IMR-90 (cell line): ENCODE measurements around the gene NTF3. TPM values are rescaled to one million over a fixed set of nuclear protein-coding genes. Genes with fewer than 3 reads are reported as not detected.

Experiments used
- ATAC-seq: fragments of 200-7000 bp; cut with Tn5 transposase; 2 replicates; pipeline ENCODE4 v1.9.1; 2020; ENCODE audit warnings: low read depth, mild to moderate bottlenecking, moderate library complexity
- BruUV-seq: library from RNA; stranded (reverse); fragments of 400-500 nt; replicated peaks from 2 replicates; lab custom pipeline; 2021; lab: Mats Ljungman, UMichigan
- CTCF ChIA-PET: fragments of 300-600 bp; formaldehyde crosslinking; extraction: SDS; loops from one replicate; lab custom pipeline; 2021; ENCODE audit warnings: antibody characterized with exemption; lab: Yijun Ruan, JAX
- POLR2A ChIA-PET: fragments of 300-600 bp; sonication (Branson Sonifier 250); formaldehyde crosslinking; loops from one replicate; lab custom pipeline; 2022; ENCODE audit warnings: antibody characterized with exemption; ENCODE audit not compliant: unreplicated experiment; lab: Charles Lee
- DNase-seq: peaks from one replicate; pipeline ENCODE4 v3.0.0; 2013
- H2AFZ ChIP-seq: replicated peaks from 2 replicates; pipeline ENCODE3; 2013; ENCODE audit warnings: low read length, mild to moderate bottlenecking; ENCODE audit not compliant: poor library complexity
- H2AK5ac ChIP-seq: 2 replicates; pipeline ENCODE4 v1.6.1; 2013; ENCODE audit warnings: low read depth, low read length, inconsistent platforms
- H2AK9ac ChIP-seq: replicated peaks from 2 replicates; pipeline ENCODE3; 2013; ENCODE audit warnings: mild to moderate bottlenecking, low read depth, low read length, moderate library complexity; ENCODE audit not compliant: poor library complexity
- H2BK120ac ChIP-seq: 2 replicates; pipeline ENCODE4 v1.6.1; 2013; ENCODE audit warnings: low read depth, low read length, inconsistent platforms
- H2BK15ac ChIP-seq: 3 replicates; pipeline ENCODE4 v1.6.1; 2013; ENCODE audit warnings: low read depth, low read length, inconsistent platforms
- H2BK20ac ChIP-seq: 2 replicates; pipeline ENCODE4 v1.6.1; 2013; ENCODE audit warnings: low read depth, mild to moderate bottlenecking, inconsistent platforms, low read length, moderate library complexity
- H2BK5ac ChIP-seq: 2 replicates; pipeline ENCODE4 v1.6.1; 2013; ENCODE audit warnings: mild to moderate bottlenecking, low read depth, low read length, inconsistent platforms; ENCODE audit not compliant: poor library complexity, severe bottlenecking
- H3K14ac ChIP-seq: replicated peaks from 2 replicates; pipeline ENCODE4 v1.6.1; 2013; ENCODE audit warnings: low read depth, low read length, inconsistent platforms
- H3K18ac ChIP-seq: 2 replicates; pipeline ENCODE4 v1.6.1; 2013; ENCODE audit warnings: low read depth, low read length, control low read depth
- H3K23ac ChIP-seq: 2 replicates; pipeline ENCODE4 v1.6.1; 2013; ENCODE audit warnings: low read depth, low read length, inconsistent platforms
- H3K27ac ChIP-seq: 2 replicates; pipeline ENCODE4 v1.5.1; 2013; ENCODE audit warnings: mild to moderate bottlenecking, control low read depth, low read length; ENCODE audit not compliant: insufficient read depth
- H3K27me3 ChIP-seq: 2 replicates; pipeline ENCODE4 v1.6.1; 2013; ENCODE audit warnings: low read length; ENCODE audit not compliant: control insufficient read depth, insufficient read depth
- H3K36me3 ChIP-seq: 2 replicates; pipeline ENCODE4 v1.6.1; 2013; ENCODE audit warnings: low read length, mixed read lengths; ENCODE audit not compliant: control insufficient read depth, insufficient read depth
- H3K4ac ChIP-seq: 2 replicates; pipeline ENCODE4 v1.6.1; 2013; ENCODE audit warnings: low read depth, low read length, inconsistent platforms
- H3K4me1 ChIP-seq: 2 replicates; pipeline ENCODE4 v1.6.1; 2013; ENCODE audit warnings: low read length, mixed read lengths; ENCODE audit not compliant: control insufficient read depth, insufficient read depth
- H3K4me2 ChIP-seq: 2 replicates; pipeline ENCODE4 v1.6.1; 2013; ENCODE audit warnings: low read depth, mild to moderate bottlenecking, control low read depth, low read length, moderate library complexity
- H3K4me3 ChIP-seq: 2 replicates; pipeline ENCODE4 v1.5.1; 2013; ENCODE audit warnings: low read depth, mild to moderate bottlenecking, control low read depth, low read length, moderate library complexity; ENCODE audit not compliant: insufficient read depth
- H3K56ac ChIP-seq: 2 replicates; pipeline ENCODE4 v1.6.1; 2013; ENCODE audit warnings: low read length, inconsistent platforms; ENCODE audit not compliant: insufficient read depth; ENCODE audit errors: extremely low read depth
- H3K79me1 ChIP-seq, 2 experiments: 2 replicates each; pipeline ENCODE4 v1.6.1; 2013; ENCODE audit warnings: low read length in 2 of 2, inconsistent platforms in 1 of 2, low read depth in 1 of 2
- H3K9ac ChIP-seq: 2 replicates; pipeline ENCODE4 v1.6.1; 2013; ENCODE audit warnings: low read depth, low read length, control low read depth
- H3K9me1 ChIP-seq: 2 replicates; pipeline ENCODE4 v1.6.1; 2013; ENCODE audit warnings: low read length, inconsistent platforms; ENCODE audit not compliant: insufficient read depth
- H3K9me3 ChIP-seq: 2 replicates; pipeline ENCODE4 v1.6.1; 2013; ENCODE audit warnings: low read length; ENCODE audit not compliant: control insufficient read depth, insufficient read depth
- H4K20me1 ChIP-seq: 2 replicates; pipeline ENCODE4 v1.6.1; 2013; ENCODE audit warnings: low read length, inconsistent platforms; ENCODE audit not compliant: insufficient read depth
- H4K5ac ChIP-seq: 2 replicates; pipeline ENCODE4 v1.6.1; 2013; ENCODE audit warnings: mild to moderate bottlenecking, low read depth, low read length, control low read depth
- H4K8ac ChIP-seq, 2 experiments: 2 replicates each; pipeline ENCODE4 v1.6.1; 2013; ENCODE audit warnings: low read depth in 2 of 2, low read length in 2 of 2, control low read depth in 1 of 2, inconsistent platforms in 1 of 2
- H4K91ac ChIP-seq: 2 replicates; pipeline ENCODE4 v1.6.1; 2013; ENCODE audit warnings: low read depth, low read length, inconsistent platforms; ENCODE audit not compliant: insufficient read depth
- CEBPB ChIP-seq: IDR thresholded peaks from 2 replicates; pipeline ENCODE4 v1.6.1; 2012; ENCODE audit warnings: low read depth, low read length, improper control_type of control experiment
- CHD1 ChIP-seq: IDR thresholded peaks from 2 replicates; pipeline ENCODE4 v1.6.1; 2012; ENCODE audit warnings: low read depth, low read length, improper control_type of control experiment
- CTCF ChIP-seq: conservative IDR thresholded peaks from 2 replicates; pipeline ENCODE4 v1.5.1; 2012; ENCODE audit warnings: mild to moderate bottlenecking, low read depth, low read length, improper control_type of control experiment
- ELK1 ChIP-seq: fragments of 150-350 bp; IDR thresholded peaks from 2 replicates; pipeline ENCODE4 v1.6.1; 2016; ENCODE audit warnings: low read depth, mild to moderate bottlenecking, low read length, moderate library complexity, borderline replicate concordance
- FOS ChIP-seq: fragments of 150-350 bp; IDR thresholded peaks from 2 replicates; pipeline ENCODE4 v1.6.1; 2016; ENCODE audit warnings: low read depth, low read length
- MAFK ChIP-seq: IDR thresholded peaks from 2 replicates; pipeline ENCODE4 v1.6.1; 2012; ENCODE audit warnings: low read depth, low read length, improper control_type of control experiment
- MAZ ChIP-seq: IDR thresholded peaks from 2 replicates; pipeline ENCODE4 v1.6.1; 2012; ENCODE audit warnings: low read depth, mild to moderate bottlenecking, low read length, improper control_type of control experiment, moderate library complexity, borderline replicate concordance
- MXI1 ChIP-seq: IDR thresholded peaks from 2 replicates; pipeline ENCODE4 v1.6.1; 2012; ENCODE audit warnings: low read depth, mild to moderate bottlenecking, low read length, moderate library complexity, borderline replicate concordance
- NFE2L2 ChIP-seq: fragments of 150-350 bp; IDR thresholded peaks from 2 replicates; pipeline ENCODE4 v1.6.1; 2016; ENCODE audit warnings: low read depth, mild to moderate bottlenecking, low read length
- RAD21 ChIP-seq: IDR thresholded peaks from 2 replicates; pipeline ENCODE4 v1.6.1; 2012; ENCODE audit warnings: low read length, improper control_type of control experiment
- RCOR1 ChIP-seq: IDR thresholded peaks from 2 replicates; pipeline ENCODE4 v1.6.1; 2012; ENCODE audit warnings: mild to moderate bottlenecking, low read length, improper control_type of control experiment; ENCODE audit not compliant: insufficient replicate concordance
- RFX5 ChIP-seq: IDR thresholded peaks from 2 replicates; pipeline ENCODE4 v1.8.0; 2012; ENCODE audit warnings: low read depth, mild to moderate bottlenecking, low read length, moderate library complexity
- SMC3 ChIP-seq: fragments of 150-350 bp; IDR thresholded peaks from 2 replicates; pipeline ENCODE4 v1.6.1; 2016; ENCODE audit warnings: low read depth, mild to moderate bottlenecking, antibody characterized with exemption, low read length, moderate library complexity
- USF2 ChIP-seq: fragments of 150-350 bp; IDR thresholded peaks from 2 replicates; pipeline ENCODE4 v1.6.1; 2017; ENCODE audit warnings: mild to moderate bottlenecking, antibody characterized with exemption, low read length, low read depth
- dilution Hi-C: fragments of 300-500 bp; cut with HindIII; formaldehyde crosslinking; loops from one replicate; pipeline ENCODE4 v1.14.3; 2018; ENCODE audit warnings: low sequenced_read_pairs; ENCODE audit not compliant: unreplicated experiment
- in situ Hi-C: fragments of 300-500 bp; cut with MboI; formaldehyde crosslinking; loops from 3 replicates; pipeline ENCODE4 v1.14.3; 2019; ENCODE audit warnings: low sequenced_read_pairs, inconsistent platforms, mixed read lengths
- intact Hi-C: fragments of 100-400 bp; cut with micrococcal nuclease; formaldehyde crosslinking; loops from 2 replicates; pipeline ENCODE4 v1.10.0; 2022
- polyA plus RNA-seq, 3 experiments: library from polyadenylated mRNA; depleted of rRNA; stranded (reverse); fragments of >200 nt; gene quantifications; 2 replicates each; pipeline ENCODE4 v1.2.3, GENCODE V29; 2012; ENCODE audit warnings: low replicate concordance in 1 of 3
- total RNA-seq: library from RNA; depleted of rRNA; stranded (reverse); fragments of >200 nt; gene quantifications from 2 replicates; pipeline ENCODE4 v1.2.3, GENCODE V29; 2012

Gene NTF3
- total and polyA plus RNA-seq, 2 of the 4 experiments (the other 2 are of a cell fraction): 12.2 to 32.4 TPM

- H3K56ac ChIP-seq: no peak overlapping the region
- peak overlapping the region; percentile 28; the same call in 1 of the 3 replicates for H2BK15ac ChIP-seq
- no peak for TF ChIP-seq RAD21
- no peak for TF ChIP-seq MAFK
- no peak for TF ChIP-seq CTCF
- no peak for TF ChIP-seq NFE2L2
- no peak for TF ChIP-seq CEBPB
- no peak for TF ChIP-seq FOS
- no peak for TF ChIP-seq ELK1
- no peak for TF ChIP-seq RCOR1
- no peak for TF ChIP-seq SMC3
- TF ChIP-seq MXI1: no peak
- TF ChIP-seq USF2: no peak
- TF ChIP-seq MAZ: no peak
- TF ChIP-seq RFX5: no peak
- TF ChIP-seq CHD1: no peak
- H3K4me1 ChIP-seq: peaks cover 32% of the 10 kb centered on the region
- no peak overlapping the region for H2AFZ ChIP-seq
- DNase-seq (no peak), ATAC-seq (no peak)
- POLR2A ChIA-PET: interaction anchor here (0.5 kb wide), 1 partner anchor 17 kb away, joined by 3 read pairs; no protein-coding TSS in a partner anchor
- no peaks in the 10 kb centered on the region for H3K9me3 ChIP-seq
- H3K18ac ChIP-seq: no peak overlapping the region
- peak overlapping the region; percentile 4; the same call in 1 of the 2 replicates for H4K91ac ChIP-seq
- H2BK20ac ChIP-seq: peak overlapping the region; percentile 1; the same call in 1 of the 2 replicates
- H3K27ac ChIP-seq: no peak overlapping the region
- H3K4me3 ChIP-seq: no peak overlapping the region
- 0 out of 2 replicates have a peak, but pooled peaks cover 2% of the 10 kb centered on the region for H3K36me3 ChIP-seq
- H2BK120ac ChIP-seq: no peak overlapping the region
- H3K9ac ChIP-seq: no peak overlapping the region
- H3K14ac ChIP-seq: no peak overlapping the region; the same call in 1 of the 2 replicates
- peaks cover 93% of the 10 kb centered on the region for H4K20me1 ChIP-seq
- peaks cover 23% of the 10 kb centered on the region for H3K9me1 ChIP-seq
- no peak overlapping the region for H2BK5ac ChIP-seq
- no peaks in the 10 kb centered on the region for H3K27me3 ChIP-seq
- intact Hi-C loops (loop anchor here (5.0 kb wide), 1 partner anchor 47 kb away; no protein-coding TSS in a partner anchor), dilution Hi-C loops (no loop called here), in situ Hi-C loops (loop anchor here (5.0 to 10.0 kb wide), 2 partner anchors 348 to 605 kb away; no protein-coding TSS in a partner anchor)
- no peak overlapping the region for H4K5ac ChIP-seq
- H3K79me1 ChIP-seq: peaks cover 29 to 92% of the 10 kb centered on the region in 2 experiments
- H2AK5ac ChIP-seq: no peak overlapping the region
- no peak overlapping the region for H3K4ac ChIP-seq
- H3K23ac ChIP-seq: no peak overlapping the region
- H4K8ac ChIP-seq: 0 out of 4 replicates have a peak overlapping the region, but pooled peaks of 1 of the 2 experiments have one; percentile 0
- no peak overlapping the region for H3K4me2 ChIP-seq
- CTCF ChIA-PET: interaction anchor here (0.8 kb wide), 1 partner anchor 344 kb away, joined by 3 read pairs; no protein-coding TSS in a partner anchor
- H2AK9ac ChIP-seq: no peak overlapping the region
- no TSS peak for BruUV-seq
Observed at GRCh38 chr12:5439788-5440300, 7.9 kb downstream of the NTF3 start.
